Small intestine (tissue), 7 donors: ENCODE data around the gene PGAM2. TPM values are rescaled to one million over a fixed set of nuclear protein-coding genes. Genes with fewer than 3 reads are reported as not detected.
A peak's percentile ranks its signal among the peaks of the same experiment; 100 is the strongest.
"Not testable (repeated sequence)": the region's sequence is repeated elsewhere in the genome, so short reads cannot be mapped to it uniquely, and the experiment has no call there.

Experiments used
- DNase-seq, 2 donors: peaks; one replicate each; pipeline versions ENCODE4 v3.0.0 to v3.0.0-alpha.2; 2013
- FAIRE-seq: peaks from 2 replicates; lab custom pipeline; 2012; peaks lifted over from hg19 to GRCh38; lab: Jason Lieb, UNC
- H3K27ac ChIP-seq, 3 donors: one replicate each; pipeline ENCODE4 v1.5.1; 2013; ENCODE audit warnings: low read length in 2 of 3, mild to moderate bottlenecking in 2 of 3, control low read depth in 1 of 3, inconsistent platforms in 1 of 3, low read depth in 1 of 3, moderate library complexity in 1 of 3
- H3K27me3 ChIP-seq, 3 donors: one replicate each; pipeline ENCODE4 v1.6.1; 2013; ENCODE audit warnings: low read length in 3 of 3, inconsistent platforms in 1 of 3; ENCODE audit not compliant: control insufficient read depth in 3 of 3, insufficient read depth in 3 of 3
- H3K36me3 ChIP-seq, 3 donors: one replicate each; pipeline ENCODE4 v1.6.1; 2013; ENCODE audit warnings: low read length in 3 of 3, inconsistent platforms in 1 of 3, low read depth in 1 of 3, mild to moderate bottlenecking in 1 of 3, moderate library complexity in 1 of 3; ENCODE audit not compliant: control insufficient read depth in 3 of 3, insufficient read depth in 2 of 3
- H3K4me1 ChIP-seq, 3 donors: one replicate each; pipeline ENCODE4 v1.6.1; 2013; ENCODE audit warnings: low read length in 2 of 3, inconsistent platforms in 1 of 3, low read depth in 1 of 3, mild to moderate bottlenecking in 1 of 3, moderate library complexity in 1 of 3; ENCODE audit not compliant: control insufficient read depth in 3 of 3, insufficient read depth in 2 of 3
- H3K4me3 ChIP-seq, 3 donors: one replicate each; pipeline ENCODE4 v1.5.1; 2013; ENCODE audit warnings: low read length in 3 of 3, control low read depth in 1 of 3, inconsistent platforms in 1 of 3, low read depth in 1 of 3, mild to moderate bottlenecking in 1 of 3, moderate library complexity in 1 of 3
- H3K9me3 ChIP-seq, 2 donors: one replicate each; pipeline ENCODE4 v1.6.1; 2013; ENCODE audit warnings: low read depth in 1 of 2, low read length in 1 of 2; ENCODE audit not compliant: control insufficient read depth in 2 of 2, insufficient read depth in 1 of 2
- WGBS, 3 donors: extraction: QIAGEN DNeasy Blood & Tissue Kit; methylation state at CpG; one replicate each; pipeline ENCODE4 v1.1.7; 2013; 5-methylcytosine and 5-hydroxymethylcytosine counted together
- polyA plus RNA-seq, 4 donors: library from polyadenylated mRNA; stranded (reverse) in 3 of 4; unstranded in 1 of 4; fragments of 200-250 nt in 3 of 4; fragments of 120-200 nt in 1 of 4; gene quantifications; one replicate each; pipeline versions ENCODE4 v1.2.1 to v1.2.3, GENCODE V29; 2013
- donor health status: healthy with polysubstance abuse.
- donor health status: control.
- donor health status: control.
- donor health status: Bipolar disorder and iron deficiency.
- donor health status: healthy.

The PGAM2 gene
- polyA plus RNA-seq, 4 donors: 1.00 to 5.7 (median 2.1) TPM

DNA sequence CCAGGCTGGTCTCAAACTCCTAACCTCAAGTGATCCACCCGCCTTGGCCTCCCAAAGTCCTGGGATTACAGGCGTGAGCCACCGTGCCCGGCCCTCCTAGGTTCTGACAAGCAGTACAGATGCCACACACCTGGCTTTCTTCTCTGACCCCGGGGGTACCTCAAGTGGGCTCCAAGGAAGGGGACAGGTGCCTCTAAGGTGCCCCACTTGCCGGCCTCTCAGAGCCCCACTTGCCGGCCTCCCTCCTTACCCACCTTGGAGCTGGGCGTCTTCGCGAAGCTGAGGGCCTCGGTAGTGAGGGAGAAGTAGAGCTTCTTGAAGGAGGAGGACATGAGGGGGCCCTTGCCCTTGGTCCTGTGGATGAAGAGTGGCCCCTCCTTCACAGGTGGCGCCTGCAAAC lies 26.8 kb downstream of the PGAM2 start:
- peak overlapping the region in 1 of 3 donors; percentile 35 for H3K4me3 ChIP-seq

DNA sequence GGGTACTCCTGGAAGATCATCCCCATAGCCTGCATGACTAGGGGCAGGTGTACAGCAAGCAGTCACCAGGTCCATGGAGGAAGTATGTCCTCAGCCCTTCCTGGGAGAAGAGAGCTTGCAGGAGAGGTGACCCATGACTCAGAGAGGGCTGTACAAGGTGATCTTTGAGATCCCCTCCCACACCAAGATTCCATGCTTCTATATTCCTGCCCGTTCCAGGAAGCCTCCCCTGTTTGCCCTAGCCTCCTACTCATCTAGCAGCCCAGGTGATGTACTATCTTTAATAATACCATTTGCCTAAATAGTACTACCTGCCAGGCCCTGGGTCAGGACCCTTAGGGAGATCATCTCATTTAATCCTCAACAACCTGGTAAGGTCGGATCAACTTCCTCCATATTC lies 27.4 kb downstream of the PGAM2 start:
- not testable (repeated sequence) for FAIRE-seq, H3K9me3 ChIP-seq, H3K4me3 ChIP-seq, H3K27me3 ChIP-seq, H3K4me1 ChIP-seq, H3K36me3 ChIP-seq
- H3K27ac ChIP-seq: peak overlapping the region in 1 of 3 donors; percentile 24
- WGBS, 3 donors: 8 to 72% (median 51%) methylated on average over 1 to 2 of the region's 2 CpGs
- peak; percentile 30 to 70 for DNase-seq

More for the DNA sequence above, 26.8 kb downstream of the PGAM2 start:
- not testable (repeated sequence) for DNase-seq, H3K4me1 ChIP-seq, FAIRE-seq, H3K9me3 ChIP-seq, H3K36me3 ChIP-seq, H3K27me3 ChIP-seq
- WGBS, 3 donors: 57 to 59% (median 58%) methylated on average over 2 to 7 of the region's 12 CpGs
- peak overlapping the region in 1 of 3 donors; percentile 20 for H3K27ac ChIP-seq

DNA sequence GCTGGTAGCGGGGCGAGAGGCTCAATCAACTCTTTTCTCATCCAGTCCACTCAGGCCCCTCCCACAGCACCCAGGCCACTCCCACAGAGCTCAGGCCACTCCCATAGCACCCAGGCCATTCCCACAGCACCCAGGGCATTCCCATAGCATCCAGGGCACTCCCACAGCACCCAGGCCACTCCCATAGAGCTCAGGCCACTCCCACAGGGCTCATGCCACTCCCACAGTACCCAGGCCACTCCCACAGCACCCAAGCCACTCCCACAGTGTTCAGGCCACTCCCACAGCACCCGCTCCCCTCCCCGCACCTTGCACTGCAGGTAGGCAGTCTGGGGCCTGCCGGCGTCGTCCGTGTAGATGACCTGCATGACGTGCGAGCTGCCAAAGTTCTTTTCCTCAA lies 29.0 kb downstream of the PGAM2 start:
- peak overlapping the region in 1 of 3 donors; percentile 55 for H3K27ac ChIP-seq
- not testable (repeated sequence) for FAIRE-seq, H3K27me3 ChIP-seq, H3K4me1 ChIP-seq, H3K36me3 ChIP-seq, H3K4me3 ChIP-seq, H3K9me3 ChIP-seq
- peak; percentile 62 to 82 for DNase-seq
- 31 to 48% (median 33%) methylated on average over 4 to 8 of the region's 10 CpGs for WGBS, 3 donors

DNA sequence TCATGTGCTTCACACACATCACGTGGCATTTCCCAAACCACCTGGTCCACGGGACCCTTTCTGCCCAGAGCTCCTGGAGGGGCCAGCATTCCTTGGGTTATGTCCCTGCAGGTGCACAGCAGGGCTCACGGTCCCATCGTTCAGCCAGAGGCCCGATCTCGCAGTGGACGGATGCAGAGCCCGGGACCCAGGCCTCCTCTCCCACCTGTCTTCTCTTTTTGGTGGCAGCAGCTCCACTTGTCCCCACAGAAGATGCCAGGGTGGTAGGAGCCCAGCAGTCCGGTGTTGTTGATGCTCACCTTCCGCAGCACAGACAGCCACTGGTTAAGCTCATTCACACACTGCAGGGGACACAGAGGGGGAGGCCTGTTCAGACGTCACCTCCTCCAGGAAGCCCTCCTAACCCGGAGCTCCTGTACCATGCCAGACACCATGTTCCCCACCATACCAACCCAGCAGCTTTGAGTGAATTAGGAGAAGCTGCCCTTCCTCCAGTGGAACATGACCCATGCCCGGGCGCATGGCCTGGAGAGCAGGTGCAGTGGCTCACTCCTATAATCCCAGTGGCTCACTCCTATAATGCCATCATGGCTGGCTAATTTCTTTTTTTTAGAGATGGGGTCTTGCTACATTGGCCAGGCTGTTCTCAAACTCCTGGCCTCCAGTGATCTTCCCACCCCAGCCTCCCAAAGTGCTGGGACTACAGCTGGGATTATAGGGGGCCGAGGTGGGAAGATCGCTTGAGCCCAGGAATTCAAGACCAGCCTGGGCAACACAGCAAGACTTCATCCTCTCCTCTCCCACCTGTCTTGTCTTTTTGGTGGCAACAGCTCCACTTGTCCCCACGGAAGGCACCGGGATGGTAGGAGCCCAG lies 31.2 kb downstream of the PGAM2 start:
- H3K27me3 ChIP-seq, H3K4me1 ChIP-seq, H3K4me3 ChIP-seq, H3K27ac ChIP-seq, DNase-seq, H3K36me3 ChIP-seq, H3K9me3 ChIP-seq, FAIRE-seq: not testable (repeated sequence)
- 90 to 96% (median 95%) methylated on average over 11 to 16 of the region's 18 CpGs for WGBS, 3 donors

DNA sequence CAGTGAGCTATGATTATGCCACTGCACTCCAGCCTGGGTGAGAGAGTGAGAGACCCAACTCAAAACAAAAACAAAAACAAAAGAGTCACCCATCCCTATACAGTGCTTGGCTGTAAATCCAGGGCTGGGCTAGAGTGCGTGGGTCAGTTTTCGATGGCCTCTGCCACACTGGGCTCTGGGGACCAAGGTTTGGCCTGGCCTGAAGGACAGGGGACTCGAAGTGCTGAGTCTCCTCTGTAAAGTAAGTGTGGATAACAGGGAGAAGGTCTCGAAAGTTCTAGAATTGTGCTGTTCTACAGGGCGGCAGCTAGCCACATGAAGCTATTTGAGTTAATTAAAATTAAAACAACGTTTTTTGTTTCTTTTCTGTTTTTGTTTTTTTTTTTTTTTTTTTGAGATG lies 33.3 kb downstream of the PGAM2 start:
- WGBS, 3 donors: 84 to 90% (median 89%) methylated on average over 6 of the region's 6 CpGs
- not testable (repeated sequence) for H3K4me1 ChIP-seq, H3K4me3 ChIP-seq, H3K27ac ChIP-seq, H3K27me3 ChIP-seq, H3K36me3 ChIP-seq, H3K9me3 ChIP-seq, DNase-seq, FAIRE-seq

DNA sequence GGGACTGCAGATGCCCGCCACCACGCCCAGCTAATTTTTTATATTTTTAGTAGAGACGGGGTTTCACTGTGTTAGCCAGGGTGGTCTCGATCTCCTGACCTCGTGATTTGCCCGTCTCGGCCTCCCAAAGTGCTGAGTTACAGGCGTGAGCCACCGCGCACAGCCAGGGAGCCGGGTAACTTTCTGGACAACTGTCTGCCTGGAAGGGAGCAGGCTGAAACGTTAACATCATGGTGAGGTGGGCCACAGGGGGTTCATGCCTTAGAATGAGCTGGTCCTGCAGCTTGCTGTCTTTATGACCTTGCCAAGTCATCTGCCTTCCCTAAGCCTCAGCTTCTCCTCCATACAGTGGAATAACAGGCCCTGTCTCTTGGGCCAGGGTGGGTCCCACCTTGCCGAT lies 34.0 kb downstream of the PGAM2 start:
- H3K9me3 ChIP-seq, H3K27me3 ChIP-seq, FAIRE-seq, H3K36me3 ChIP-seq, H3K27ac ChIP-seq, H3K4me3 ChIP-seq, H3K4me1 ChIP-seq, DNase-seq: not testable (repeated sequence)
- WGBS, 3 donors: 88 to 94% (median 90%) methylated on average over 12 of the region's 13 CpGs

DNA sequence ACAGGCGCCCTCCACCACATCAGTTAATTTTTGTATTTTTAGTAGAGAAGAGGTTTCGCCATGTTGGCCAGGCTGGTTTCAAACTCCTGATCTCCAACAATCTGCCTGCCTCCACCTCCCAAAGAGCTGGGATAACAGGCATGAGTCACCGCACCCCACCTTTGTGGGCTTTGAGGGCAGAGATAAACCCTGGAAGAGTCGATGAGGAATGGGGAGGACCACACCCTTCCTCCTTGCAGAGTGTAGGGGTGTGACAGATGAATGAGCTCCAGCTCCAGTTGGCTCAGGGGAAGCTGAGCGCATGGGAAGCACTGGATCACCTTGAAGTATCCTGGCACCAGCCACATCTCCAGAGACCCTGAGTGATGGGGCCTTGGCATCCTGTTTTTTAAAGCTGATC lies 35.3 kb downstream of the PGAM2 start:
- H3K4me3 ChIP-seq, H3K36me3 ChIP-seq, FAIRE-seq, H3K4me1 ChIP-seq, DNase-seq, H3K9me3 ChIP-seq, H3K27ac ChIP-seq, H3K27me3 ChIP-seq: not testable (repeated sequence)
- WGBS, 3 donors: 57 to 70% (median 59%) methylated on average over 3 to 4 of the region's 5 CpGs

DNA sequence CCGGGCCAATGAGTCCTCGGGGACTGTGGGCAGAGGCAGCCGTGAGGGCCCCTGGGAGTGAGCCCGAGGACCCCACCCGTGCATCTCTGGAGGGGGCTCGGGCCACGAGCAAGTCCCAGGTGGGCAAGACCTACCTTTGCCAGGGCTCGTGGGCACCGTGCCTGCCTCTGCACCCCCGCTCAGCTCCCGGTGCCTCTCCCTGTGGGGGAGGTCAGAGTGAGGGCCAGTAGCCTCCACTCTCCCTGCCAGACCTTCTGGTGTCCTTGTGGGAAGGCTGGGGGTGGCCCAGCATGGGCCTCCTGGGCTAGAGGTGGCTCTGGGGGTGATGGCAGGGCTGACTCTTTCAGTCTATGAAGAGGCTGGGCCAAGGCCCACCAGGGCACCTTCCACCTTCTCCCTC lies 35.9 kb downstream of the PGAM2 start:
- DNase-seq, FAIRE-seq, H3K27me3 ChIP-seq, H3K36me3 ChIP-seq, H3K9me3 ChIP-seq, H3K4me3 ChIP-seq, H3K27ac ChIP-seq, H3K4me1 ChIP-seq: not testable (repeated sequence)
- WGBS, 3 donors: 79 to 88% (median 86%) methylated on average over 3 to 5 of the region's 11 CpGs
